ENCODE measurements around the gene REPS1. TPM values are rescaled to one million over a fixed set of nuclear protein-coding genes. Genes with fewer than 3 reads are reported as not detected.

Gene REPS1
- total and polyA plus RNA-seq, 10 donors, result 17.2 to 75.7 (median 58.6) TPM

DNA sequence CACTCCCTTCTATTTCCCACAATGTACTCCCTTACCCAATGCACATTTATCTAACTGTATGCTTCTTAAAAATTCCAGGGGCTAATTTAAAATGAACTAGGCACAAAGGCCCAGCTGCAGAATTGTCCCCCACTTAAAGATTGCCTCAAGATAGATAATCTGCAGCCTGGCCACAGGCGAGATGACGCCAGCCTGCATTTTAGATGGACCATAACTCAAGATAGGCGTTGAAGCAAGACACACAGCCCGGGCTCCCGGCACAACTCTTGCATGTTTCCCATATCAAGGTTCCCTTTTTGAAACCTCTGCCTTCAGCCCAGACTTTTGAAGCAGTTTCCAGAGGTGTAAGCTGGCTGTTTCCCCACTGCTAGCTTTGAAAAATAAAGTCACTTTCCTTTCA lies 3.2 kb upstream of the REPS1 start:
- Histone ChIP-seq H3K9me3 (peaks cover 0 to 4% (median 0%) of the 10 kb centered on the region in 8 donors), H3K27ac (no peak overlapping the region), H3K4me3 (no peak overlapping the region), H3K4me1 (peaks cover 8 to 24% (median 18%) of the 10 kb centered on the region in 6 donors), H3K27me3 (replicated peaks in 1 of 7) (no peaks in the 10 kb centered on the region), H3K36me3 (no peaks in the 10 kb centered on the region)
- intact Hi-C loops (cut with DNase I; ENCODE audit: low total_unique reads), result no loop called here
- no peak for DNase-seq
- TF ChIP-seq POLR2AphosphoS5 (IDR thresholded peaks at IDR 0.05) (no peak), POLR2A (IDR thresholded peaks at IDR 0.05) (no peak)
- TF ChIP-seq, protein P1, sequence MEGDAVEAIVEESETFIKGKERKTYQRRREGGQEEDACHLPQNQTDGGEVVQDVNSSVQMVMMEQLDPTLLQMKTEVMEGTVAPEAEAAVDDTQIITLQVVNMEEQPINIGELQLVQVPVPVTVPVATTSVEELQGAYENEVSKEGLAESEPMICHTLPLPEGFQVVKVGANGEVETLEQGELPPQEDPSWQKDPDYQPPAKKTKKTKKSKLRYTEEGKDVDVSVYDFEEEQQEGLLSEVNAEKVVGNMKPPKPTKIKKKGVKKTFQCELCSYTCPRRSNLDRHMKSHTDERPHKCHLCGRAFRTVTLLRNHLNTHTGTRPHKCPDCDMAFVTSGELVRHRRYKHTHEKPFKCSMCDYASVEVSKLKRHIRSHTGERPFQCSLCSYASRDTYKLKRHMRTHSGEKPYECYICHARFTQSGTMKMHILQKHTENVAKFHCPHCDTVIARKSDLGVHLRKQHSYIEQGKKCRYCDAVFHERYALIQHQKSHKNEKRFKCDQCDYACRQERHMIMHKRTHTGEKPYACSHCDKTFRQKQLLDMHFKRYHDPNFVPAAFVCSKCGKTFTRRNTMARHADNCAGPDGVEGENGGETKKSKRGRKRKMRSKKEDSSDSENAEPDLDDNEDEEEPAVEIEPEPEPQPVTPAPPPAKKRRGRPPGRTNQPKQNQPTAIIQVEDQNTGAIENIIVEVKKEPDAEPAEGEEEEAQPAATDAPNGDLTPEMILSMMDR (IDR thresholded peaks at IDR 0.05 in 8 of 11, conservative IDR thresholded peaks at IDR 0.05 in 3 of 11), result no peak
- WGBS, 5 donors, result 55 to 81% (median 66%) methylated on average over 5 of the region's 5 CpGs

DNA sequence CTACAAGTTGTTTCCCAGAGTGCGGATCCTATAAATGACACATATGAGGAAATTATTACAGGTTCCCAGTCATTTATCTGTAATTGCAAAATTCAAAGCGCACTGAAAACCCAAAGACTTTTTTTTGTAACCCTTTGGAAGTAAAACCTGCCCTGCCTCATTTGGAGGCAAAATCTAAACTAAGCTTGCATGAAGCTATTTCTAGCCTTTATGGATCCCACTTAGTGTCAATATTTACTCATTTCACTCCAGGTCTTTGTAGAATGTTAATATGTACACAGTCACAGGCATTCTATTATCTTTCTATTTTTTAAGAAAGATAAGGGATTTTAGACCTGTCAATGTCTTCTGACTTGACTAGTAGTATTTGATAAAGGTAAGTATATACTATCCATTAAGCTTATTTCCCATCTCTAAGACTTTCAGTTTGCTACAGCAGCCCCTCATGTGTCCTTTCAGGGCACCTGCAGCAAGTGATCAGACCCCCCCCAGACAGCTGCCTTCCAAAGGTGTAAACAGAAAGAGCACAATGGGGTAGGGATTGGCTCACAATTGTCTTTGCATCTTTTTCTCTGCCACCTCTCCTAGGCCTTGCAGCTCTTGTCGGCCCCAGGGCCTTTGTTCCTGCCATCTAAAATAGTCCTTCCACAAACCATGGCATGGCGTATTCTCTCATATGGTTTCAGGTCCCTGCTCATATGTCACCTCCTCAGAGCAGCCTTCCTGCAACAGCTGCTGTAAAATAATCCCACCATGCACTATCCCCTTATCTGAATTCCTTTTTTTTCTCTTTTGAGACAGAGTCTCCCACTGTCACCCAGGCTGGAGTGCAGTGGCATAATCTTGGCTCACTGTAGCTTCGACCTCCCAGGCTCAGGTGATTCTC lies 1.3 kb upstream of the REPS1 start:
- Histone ChIP-seq H3K4me1 (peaks cover 11 to 43% (median 37%) of the 10 kb centered on the region in 6 donors), H3K36me3 (no peaks in the 10 kb centered on the region), H3K4me3 (peak overlapping the region in 1 of 8 donors; percentile 82), H3K9me3 (peaks cover 0 to 4% (median 0%) of the 10 kb centered on the region in 8 donors), H3K27ac (peak overlapping the region in 1 of 8 donors; percentile 95), H3K27me3 (replicated peaks in 1 of 7) (no peaks in the 10 kb centered on the region)
- no peak for DNase-seq
- WGBS, 5 donors, result 90 to 95% (median 91%) methylated on average over 5 of the region's 5 CpGs
- TF ChIP-seq POLR2AphosphoS5 (IDR thresholded peaks at IDR 0.05), result no peak
- TF ChIP-seq, protein P1 (IDR thresholded peaks at IDR 0.05 in 8 of 11, conservative IDR thresholded peaks at IDR 0.05 in 3 of 11), result no peak
- no peak for TF ChIP-seq POLR2A (IDR thresholded peaks at IDR 0.05)
- intact Hi-C loops (cut with DNase I; ENCODE audit: low total_unique reads), result loop anchor here (5.0 kb wide), 1 partner anchor 172 kb away; no protein-coding TSS in a partner anchor

DNA sequence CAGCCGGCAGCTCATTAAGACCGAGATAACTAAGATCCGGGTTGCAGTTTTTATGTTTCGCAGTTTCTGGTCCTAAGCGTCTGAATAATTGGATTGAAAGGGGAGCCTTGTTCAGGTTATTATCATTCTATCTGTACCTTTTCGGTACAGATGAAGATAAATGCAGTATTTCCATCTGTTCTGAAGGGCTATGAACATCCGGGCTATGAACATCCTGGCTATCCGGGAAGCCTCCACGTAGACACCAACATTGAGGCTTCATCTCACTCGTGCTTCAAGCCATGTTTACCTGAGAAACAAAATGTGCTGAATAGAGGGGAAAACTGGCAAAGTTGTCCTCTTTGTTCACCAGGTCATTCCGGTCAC lies 399 bp upstream of the REPS1 start:
- Histone ChIP-seq H3K36me3 (no peaks in the 10 kb centered on the region), H3K27ac (peak overlapping the region; percentile 86 to 96 (median 92)), H3K27me3 (replicated peaks in 1 of 7) (no peaks in the 10 kb centered on the region), H3K4me1 (peaks cover 18 to 52% (median 45%) of the 10 kb centered on the region in 6 donors), H3K9me3 (peaks cover 0 to 4% (median 0%) of the 10 kb centered on the region in 8 donors), H3K4me3 (peak overlapping the region; percentile 66 to 88 (median 76))
- no peak for TF ChIP-seq POLR2AphosphoS5 (IDR thresholded peaks at IDR 0.05)
- TF ChIP-seq, protein P1 (IDR thresholded peaks at IDR 0.05 in 8 of 11, conservative IDR thresholded peaks at IDR 0.05 in 3 of 11), result peak in 5 of 11 experiments; percentile 8 to 59 (median 47)
- WGBS, 5 donors, result 7 to 9% (median 8%) methylated on average over 11 of the region's 11 CpGs
- intact Hi-C loops (cut with DNase I; ENCODE audit: low total_unique reads), result loop anchor here (5.0 kb wide), 1 partner anchor 171 kb away; no protein-coding TSS in a partner anchor
- DNase-seq, result no peak

DNA sequence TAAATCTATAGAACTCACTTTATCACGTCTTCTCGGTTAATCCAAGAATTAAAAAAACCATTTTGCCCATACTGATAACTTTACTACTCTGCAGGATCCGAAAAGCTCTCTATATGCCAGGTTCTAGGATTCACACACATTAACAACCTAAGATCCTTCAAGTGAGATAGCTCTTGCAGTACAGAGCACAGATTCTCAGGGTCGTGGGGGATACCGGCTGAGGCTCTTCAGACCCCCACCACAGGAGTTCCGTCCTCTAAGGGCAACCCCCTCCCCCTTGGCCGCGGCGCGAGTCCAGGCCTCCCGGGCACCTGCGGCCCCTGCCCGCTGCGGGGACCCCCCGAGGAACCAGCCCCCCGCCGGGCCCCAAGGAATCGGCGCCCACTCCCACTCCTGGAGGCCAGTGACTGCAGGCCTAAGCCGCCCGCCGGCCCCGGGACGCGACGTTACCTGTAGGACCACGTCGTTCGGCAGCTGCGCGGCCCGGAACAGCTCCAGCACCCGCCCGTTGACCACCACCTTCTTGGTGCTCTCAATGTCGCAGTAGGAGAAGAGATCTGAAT lies 892 bp downstream of the REPS1 start:
- intact Hi-C loops (cut with DNase I; ENCODE audit: low total_unique reads), result loop anchor here (5.0 kb wide), 1 partner anchor 170 kb away; no protein-coding TSS in a partner anchor
- Histone ChIP-seq H3K4me1 (peaks cover 29 to 65% (median 55%) of the 10 kb centered on the region in 6 donors), H3K36me3 (no peaks in the 10 kb centered on the region), H3K27ac (peak overlapping the region; percentile 86 to 96 (median 92)), H3K27me3 (replicated peaks in 1 of 7) (no peaks in the 10 kb centered on the region), H3K9me3 (no peaks in the 10 kb centered on the region), H3K4me3 (peak overlapping the region; percentile 66 to 88 (median 76))
- peak; percentile 91 for DNase-seq
- TF ChIP-seq POLR2AphosphoS5 (IDR thresholded peaks at IDR 0.05), result no peak
- TF ChIP-seq POLR2A (IDR thresholded peaks at IDR 0.05), result no peak
- TF ChIP-seq, protein P1 (IDR thresholded peaks at IDR 0.05 in 8 of 11, conservative IDR thresholded peaks at IDR 0.05 in 3 of 11), result no peak
- WGBS, 5 donors, result 1 to 2% (median 1%) methylated on average over 6 to 35 of the region's 35 CpGs

All from spleen (tissue), 11 donors.